Measurements from ENCODE around the gene LRRC3.
"Not testable (repeated sequence)": the region's sequence is repeated elsewhere in the genome, so short reads cannot be mapped to it uniquely, and the experiment has no call there.

The LRRC3 gene

GRCh38 chr21:44498280-44499210 is 43.2 kb downstream of the LRRC3 start:
- DNase-seq, result no peak

GRCh38 chr21:44499211-44499560 is 43.9 kb downstream of the LRRC3 start:
- DNase-seq, result peak; percentile 11

- no peak for DNase-seq
Measured at GRCh38 chr21:44499631-44500030, 44.3 kb downstream of the LRRC3 start.

DNA sequence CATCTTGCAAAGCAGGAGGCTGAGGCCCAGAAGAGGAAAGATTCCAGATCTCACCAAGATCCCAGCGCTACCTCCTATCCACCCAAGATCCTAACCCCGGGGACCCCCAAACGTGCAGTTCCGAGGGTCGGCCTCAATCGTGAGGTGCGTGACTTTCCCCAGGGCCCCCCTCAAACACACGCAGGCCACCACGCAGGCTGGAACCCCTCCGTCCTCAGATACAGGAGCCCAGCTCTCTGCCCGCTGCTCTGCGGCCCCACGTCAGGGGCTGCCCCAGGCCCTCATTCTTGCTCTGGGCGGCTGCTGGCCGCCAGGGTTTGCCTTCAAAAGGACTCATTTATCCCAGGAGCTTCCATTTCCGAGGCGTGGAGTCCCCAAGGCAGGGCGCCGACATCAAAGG is 44.8 kb downstream of the LRRC3 start:
- DNase-seq, result no peak

DNA sequence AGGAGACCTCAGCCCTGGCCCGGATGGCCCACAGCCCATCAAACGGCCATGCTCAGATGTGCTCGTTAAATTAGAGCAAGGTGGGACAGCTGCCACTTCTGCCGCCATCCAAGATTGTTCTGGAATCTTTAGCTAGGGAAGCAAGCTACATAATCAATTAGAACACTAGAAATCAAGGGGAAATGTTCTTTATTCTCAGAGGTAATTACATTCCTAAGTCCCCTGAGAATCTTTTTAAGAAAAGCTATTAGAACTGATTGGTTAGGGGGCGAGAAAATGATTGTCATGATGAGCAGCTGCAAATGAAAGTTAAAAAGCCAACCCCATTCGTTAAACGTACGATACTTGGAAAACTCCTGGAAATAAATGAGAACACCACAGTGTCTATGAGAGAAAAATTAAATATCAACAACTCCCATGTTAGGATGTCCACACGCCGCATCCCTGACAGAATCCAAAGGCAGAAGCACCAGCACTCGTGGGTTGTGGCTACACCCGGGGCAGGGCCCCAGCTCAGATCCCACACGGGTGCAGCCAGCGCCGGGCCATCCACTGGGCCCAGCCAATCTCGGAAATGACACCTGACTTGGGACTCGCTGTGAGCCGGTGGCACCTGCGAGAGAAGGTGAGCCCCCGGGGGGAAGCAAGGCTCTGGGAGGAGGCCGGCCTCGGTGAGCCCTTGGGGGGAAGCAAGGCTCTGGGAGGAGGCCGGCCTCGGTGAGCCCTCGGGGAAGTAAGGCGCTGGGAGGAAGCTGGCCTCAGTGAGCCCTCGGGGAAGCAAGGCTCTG is 47.1 kb downstream of the LRRC3 start:
- DNase-seq, result no peak

DNA sequence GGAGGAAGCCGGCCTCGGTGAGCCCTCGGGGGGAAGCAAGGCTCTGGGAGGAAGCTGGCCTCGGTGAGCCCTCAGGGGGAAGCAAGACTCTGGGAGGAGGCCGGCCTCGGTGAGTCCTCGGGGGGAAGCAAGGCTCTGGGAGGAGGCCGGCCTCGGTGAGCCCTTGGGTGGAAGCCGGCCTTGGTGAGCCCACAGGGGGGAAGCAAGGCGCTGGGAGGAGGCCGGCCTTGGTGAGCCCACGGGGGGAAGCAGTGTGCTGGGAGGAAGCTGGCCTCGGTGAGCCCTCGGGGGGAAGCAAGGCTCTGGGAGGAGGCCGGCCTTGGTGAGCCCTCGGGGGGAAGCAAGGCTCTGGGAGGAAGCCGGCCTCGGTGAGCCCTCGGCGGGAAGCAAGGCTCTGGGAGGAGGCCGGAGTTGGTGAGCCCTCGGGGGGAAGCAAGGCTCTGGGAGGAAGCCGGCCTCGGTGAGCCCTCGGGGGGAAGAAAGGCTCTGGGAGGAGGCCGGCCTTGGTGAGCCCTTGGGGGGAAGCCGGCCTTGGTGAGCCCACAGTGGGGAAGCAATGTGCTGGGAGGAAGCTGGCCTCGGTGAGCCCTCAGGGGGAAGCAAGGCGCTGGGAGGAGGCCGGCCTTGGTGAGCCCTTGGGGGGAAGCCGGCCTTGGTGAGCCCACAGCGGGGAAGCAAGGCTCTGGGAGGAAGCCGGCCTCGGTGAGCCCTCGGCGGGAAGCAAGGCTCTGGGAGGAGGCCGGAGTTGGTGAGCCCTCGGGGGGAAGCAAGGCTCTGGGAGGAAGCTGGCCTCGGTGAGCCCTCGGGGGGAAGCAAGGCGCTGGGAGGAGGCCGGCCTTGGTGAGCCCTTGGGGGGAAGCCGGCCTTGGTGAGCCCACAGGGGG is 47.9 kb downstream of the LRRC3 start:
- DNase-seq, result not testable (repeated sequence)

DNA sequence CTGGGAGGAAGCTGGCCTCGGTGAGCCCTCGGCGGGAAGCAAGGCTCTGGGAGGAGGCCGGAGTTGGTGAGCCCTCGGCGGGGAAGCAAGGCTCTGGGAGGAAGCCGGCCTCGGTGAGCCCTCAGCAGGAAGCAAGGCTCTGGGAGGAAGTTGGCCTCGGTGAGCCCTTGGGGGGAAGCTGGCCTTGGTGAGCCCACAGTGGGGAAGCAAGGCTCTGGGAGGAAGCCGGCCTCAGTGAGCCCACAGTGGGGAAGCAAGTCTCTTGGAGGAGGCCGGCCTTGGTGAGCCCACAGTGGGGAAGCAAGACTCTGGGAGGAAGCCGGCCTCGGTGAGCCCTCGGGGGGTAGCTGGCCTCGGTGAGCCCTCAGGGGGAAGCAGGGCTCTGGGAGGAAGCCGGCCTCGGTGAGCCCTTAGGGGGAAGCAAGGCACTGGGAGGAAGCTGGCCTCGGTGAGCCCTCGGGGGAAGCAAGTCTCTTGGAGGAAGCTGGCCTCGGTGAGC is 48.6 kb downstream of the LRRC3 start:
- DNase-seq, result no peak

DNA sequence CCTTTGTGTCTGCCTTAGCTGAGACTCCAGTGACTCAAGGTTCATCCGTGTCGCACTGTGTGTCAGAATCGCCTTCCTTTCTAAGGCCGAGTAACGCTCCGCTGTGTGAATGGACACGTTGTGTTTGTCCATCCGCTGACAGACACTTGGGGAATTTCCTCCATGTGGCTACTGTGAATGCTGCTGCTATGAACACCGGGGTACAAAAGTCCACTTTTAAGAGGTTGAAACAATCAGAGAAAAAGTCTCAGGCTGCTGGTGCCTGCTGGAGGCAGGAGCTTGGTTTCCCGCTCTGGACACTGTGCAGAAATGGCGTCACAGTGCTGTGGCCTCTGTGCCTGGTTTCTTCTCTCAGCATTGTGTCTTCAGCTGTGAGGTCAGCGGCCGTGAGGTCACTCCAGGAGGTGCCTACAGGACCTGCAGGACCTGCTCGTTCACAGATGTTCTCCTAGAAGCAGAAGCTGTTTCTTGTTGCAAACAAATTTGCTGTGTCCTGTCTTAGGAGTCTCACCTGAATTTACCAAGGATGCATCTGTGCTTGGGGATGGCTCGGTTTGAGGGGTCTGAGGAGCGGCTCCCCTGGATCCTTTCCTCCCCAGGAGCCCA is 50.5 kb downstream of the LRRC3 start:
- DNase-seq, result no peak

GRCh38 chr21:44506279-44507255 is 51.3 kb downstream of the LRRC3 start:
- DNase-seq, result no peak

DNA sequence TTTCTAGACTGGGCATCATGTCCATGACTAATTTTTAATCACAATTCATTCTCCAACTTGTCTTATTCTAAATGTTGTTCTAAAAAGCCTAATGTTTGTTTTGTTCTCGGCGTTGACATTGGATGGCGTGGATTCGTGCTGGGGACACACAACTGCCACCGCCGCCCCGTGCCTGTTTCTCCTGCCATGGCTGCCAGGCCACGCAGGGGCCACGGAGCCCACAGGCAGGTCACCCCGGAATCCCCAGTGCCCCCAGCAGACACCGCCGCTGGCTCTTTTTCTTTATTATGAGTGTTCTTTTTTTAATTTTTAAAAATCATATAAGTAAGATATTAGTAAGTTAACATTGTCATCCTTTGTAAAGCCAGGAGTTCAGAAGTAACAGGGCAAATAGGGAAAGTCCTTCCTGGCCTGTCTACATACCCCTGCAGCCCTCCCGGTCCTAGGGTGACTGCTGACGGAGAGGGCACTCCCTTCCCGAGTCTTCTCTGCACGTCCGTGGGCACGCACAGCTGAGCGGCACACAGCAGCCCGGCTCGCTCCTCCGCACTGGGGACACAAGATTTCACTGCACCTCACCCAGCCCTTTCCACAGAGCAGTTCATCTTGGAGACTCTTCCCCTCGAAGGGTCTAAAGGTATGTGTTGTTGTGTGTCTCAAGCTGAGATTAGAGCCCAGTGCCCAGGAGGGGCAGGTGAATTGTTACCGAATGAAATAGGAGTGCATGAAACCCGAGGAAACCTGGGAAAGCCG is 52.5 kb downstream of the LRRC3 start:
- DNase-seq, result no peak

GRCh38 chr21:44508426-44508710 is 53.1 kb downstream of the LRRC3 start:
- no peak for DNase-seq

DNA sequence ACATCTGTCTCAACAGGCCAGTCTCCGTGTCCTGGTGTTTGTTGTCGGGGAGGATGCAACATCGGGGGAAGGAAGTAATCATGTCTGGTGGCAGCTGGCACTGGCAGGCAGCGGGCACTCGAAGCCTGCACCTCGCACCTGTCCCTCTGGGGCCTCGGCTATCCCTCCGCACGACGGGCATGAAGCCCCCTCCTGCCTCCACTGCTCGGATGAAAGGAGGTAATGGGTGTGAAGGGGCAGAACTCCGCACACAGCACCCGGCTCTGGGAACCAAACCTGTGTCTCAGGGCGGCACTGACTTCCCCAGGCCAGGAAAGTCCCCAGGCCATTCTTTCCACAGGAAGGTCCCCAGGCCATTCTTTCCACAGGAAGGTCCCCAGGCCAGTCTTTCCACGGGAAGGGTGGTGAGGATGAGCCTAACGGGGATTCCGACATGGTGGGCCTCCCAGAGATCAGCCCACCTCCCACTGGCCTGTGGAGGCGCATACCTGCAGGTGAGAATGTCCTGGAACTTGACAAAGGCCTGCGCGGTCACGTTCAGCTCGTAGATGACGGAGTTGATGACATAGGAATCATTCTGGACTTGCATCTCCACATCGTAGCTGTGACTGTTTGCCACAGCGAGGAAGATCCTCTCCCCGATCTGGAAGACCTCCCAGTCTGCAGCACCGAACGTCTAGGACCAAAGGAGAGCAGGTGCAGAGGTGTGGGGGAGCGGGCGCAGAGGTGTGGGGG is 53.6 kb downstream of the LRRC3 start:
- DNase-seq, result no peak

GRCh38 chr21:44509539-44509938 is 54.2 kb downstream of the LRRC3 start:
- peak; percentile 54 for DNase-seq

DNA sequence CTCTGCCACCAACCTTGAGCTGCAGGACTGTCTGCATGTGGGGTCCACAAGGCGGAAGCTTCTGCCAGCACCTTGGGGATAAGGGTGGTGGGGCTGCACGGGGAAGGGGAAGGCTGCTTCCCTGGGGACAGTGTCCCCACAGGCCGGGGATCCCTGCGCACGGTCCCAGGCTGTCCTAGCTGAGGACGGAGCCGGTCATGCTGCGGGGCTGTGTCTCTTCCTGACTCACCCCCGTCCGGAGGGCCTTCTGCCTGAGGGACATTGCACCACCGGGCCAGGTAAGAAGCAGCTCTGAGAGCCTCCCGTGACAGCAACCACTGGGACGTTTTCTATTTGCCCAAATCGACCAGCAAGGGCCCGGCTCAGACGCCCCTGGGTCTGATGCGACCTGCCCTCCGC is 54.8 kb downstream of the LRRC3 start:
- no peak for DNase-seq

DNA sequence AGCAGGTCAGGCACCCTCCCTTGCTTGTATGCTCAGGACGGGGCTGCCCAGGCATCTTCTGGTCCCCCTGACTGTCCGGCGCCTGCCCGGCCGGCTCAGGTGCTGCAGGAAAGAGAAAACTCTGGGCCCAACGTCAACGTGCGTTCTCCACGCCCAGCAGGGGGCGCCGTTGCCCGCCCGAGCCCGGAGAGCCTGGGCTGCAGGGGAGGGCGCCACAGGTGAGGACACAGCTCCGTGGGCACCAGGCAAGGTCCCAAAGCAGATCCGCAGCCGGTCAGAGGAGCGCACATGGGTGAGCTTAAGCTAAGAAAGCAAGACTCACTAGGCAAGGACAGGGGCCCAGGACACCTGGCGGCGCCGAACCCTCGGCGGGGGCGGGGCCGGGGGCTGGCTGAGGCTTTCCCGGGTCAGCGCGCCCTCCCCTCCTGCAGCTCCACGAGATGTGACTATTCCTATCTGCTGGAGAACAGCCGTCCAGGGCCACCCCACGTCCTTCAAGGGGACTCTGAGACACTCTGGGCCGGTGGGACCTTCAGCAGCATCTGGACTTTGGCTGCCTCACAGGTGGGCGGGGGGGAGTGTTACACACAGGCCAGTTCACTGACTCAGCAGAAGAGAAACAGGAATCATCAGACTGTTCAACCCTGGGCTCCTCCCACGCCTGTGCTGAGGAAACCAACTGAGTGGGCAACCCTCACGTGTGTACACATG is 55.4 kb downstream of the LRRC3 start:
- DNase-seq, result peak; percentile 34

DNA sequence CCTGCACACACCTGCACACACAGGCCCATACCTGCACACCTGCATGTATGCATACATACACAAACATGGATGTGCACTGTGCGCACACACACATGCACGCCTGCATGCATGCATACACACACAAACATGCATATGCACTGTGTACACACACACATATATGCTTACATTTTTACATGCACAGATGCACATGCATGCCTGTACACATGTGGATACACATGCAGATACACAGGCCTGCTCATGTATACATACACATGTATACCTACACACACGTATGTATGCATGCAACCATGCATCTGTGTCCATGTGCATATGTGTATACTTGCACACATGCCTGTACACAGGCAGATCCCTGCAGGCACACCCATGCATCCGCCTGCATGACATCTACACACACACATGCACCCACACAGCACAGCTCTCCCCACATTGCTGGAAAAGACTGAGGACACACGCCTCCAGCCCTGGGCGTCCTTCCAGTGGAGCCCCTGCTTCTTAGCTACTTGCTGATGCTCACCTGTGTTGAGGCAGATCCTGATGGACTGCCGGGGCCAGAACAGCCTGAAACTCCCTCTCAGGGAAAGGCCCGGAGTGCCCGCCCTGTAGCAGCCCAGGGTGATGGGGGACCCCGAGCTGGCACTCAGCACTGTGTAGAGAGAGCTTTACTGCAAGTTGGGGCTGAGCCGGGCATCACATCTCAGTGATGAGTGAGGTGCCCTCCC is 56.1 kb downstream of the LRRC3 start:
- DNase-seq, result no peak

All from NCI-H1092 (cell line).